Left colon (tissue), 2 donors: ENCODE data around the gene MSL2. TPM values are rescaled to one million over a fixed set of nuclear protein-coding genes. Genes with fewer than 3 reads are reported as not detected.
"Not testable (repeated sequence)": the region's sequence is repeated elsewhere in the genome, so short reads cannot be mapped to it uniquely, and the experiment has no call there.

Experiments used
- ATAC-seq: fragments of 200-7000 bp; cut with Tn5 transposase; one replicate; pipeline ENCODE4 v1.9.1; 2020; ENCODE audit warnings: mild to moderate bottlenecking, moderate library complexity
- DNase-seq, 2 donors: peaks; one replicate each; pipeline ENCODE4 v3.0.0-alpha.2; 2020
- intact Hi-C, 2 donors: fragments of 100-400 bp; cut with DNase I in 1 of 2; cut with micrococcal nuclease in 1 of 2; formaldehyde crosslinking; loops; one replicate each; pipeline versions ENCODE4 v1.11.2 to v1.14.0; 2022; cut with DNase I, micrococcal nuclease
- long read RNA-seq: library from polyadenylated mRNA; unstranded; transcript quantifications from one replicate; pipeline ENCODE4 v2.0.0, GENCODE V29; 2021
- total RNA-seq, 2 donors: library from RNA; stranded (reverse); fragmentation: NEBNext Ultra II Directional; extraction: Animal tissue kit (Norgen Biotek cat#: 25700); gene quantifications; one replicate each; pipeline ENCODE4 v1.2.1, GENCODE V29; 2021
- donor health status: DM: no; HTN: no; CAD: no.
- donor health status: DM: yes; HTN: yes; CAD: no.

MSL2 gene, protein sequence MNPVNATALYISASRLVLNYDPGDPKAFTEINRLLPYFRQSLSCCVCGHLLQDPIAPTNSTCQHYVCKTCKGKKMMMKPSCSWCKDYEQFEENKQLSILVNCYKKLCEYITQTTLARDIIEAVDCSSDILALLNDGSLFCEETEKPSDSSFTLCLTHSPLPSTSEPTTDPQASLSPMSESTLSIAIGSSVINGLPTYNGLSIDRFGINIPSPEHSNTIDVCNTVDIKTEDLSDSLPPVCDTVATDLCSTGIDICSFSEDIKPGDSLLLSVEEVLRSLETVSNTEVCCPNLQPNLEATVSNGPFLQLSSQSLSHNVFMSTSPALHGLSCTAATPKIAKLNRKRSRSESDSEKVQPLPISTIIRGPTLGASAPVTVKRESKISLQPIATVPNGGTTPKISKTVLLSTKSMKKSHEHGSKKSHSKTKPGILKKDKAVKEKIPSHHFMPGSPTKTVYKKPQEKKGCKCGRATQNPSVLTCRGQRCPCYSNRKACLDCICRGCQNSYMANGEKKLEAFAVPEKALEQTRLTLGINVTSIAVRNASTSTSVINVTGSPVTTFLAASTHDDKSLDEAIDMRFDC
- 10 to 100 TPM; 22.6 to 24.5 TPM for total RNA-seq
- long read RNA-seq, full-length matches to known transcripts: 1 of 3 reads
- long read RNA-seq, partial matches to known transcripts: 0 of 3 reads
- long read RNA-seq, other reads (novel, unspliced or antisense): 2 of 3 reads

DNA sequence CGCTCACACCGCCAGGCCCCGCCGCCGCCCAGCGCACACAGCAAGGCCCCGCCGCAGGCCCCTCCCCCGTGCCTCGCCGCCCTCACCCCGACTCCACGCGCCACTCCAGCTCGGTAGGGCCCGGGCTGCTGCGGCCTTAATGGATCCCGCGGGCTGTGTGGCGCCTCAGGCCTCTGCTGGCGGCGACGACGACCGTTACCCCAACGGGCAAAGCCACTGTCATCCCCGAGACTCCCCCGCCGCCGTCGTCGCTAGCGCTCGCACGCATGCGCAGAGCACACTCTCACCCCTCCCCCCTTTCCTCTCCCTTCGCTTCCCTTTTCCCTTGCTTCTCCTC, at the start of gene MSL2:
Gene MSL2, minus strand, starts transcription at position 272 of the 337 bp plus-strand sequence. CDS start 1,222 bp downstream, outside the sequence.
- intact Hi-C loops: loop anchor here (10.0 kb wide), 3 partner anchors 59 to 559 kb away; partner anchors contain the start of genes PCCB (in 1 of the 2) and STAG1 (in 1 of the 2)
- ATAC-seq (peak; percentile 52), DNase-seq (no peak)

DNA sequence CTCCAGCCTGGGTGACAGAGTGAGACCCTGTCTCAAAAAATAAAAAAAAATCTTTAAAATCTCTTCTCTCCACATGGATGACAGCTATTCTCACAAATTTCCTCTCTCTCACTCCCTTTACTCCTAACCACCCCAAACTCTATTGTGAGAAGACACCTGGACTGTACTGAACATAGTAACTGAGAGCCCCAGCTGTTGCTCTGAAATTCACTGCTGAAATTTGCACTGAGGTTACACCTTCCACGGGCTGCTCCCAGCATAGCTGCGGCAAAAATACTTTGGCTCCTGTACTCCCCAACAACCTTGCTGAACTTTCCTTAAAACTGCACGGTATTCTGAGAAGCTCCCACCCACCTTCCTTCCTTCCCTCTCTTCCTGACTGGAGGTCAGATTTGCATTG, 49.6 kb upstream of the MSL2 start:
- intact Hi-C loops: no loop called here
- no peak for ATAC-seq
- DNase-seq: no peak

DNA sequence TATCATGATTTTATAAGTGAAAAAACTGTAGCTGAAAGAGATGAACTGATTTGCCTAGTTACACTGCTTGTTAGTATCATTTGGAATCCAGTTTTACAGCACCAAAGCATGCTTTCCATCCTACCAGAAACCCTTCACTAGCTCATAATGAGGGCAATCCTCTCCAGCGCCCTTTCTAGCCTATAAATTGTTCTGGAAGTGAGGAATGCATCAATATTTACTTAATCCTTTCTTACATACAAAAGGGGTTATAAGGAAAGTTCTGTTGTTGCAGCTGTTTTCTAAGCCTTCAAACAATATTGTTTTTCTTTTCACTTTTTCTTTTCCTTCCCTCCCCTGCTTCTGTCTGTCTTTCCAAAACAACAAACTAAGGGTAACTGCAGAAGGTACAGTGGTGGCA, 43.0 kb upstream of the MSL2 start:
- intact Hi-C loops: no loop called here
- peak; percentile 60 for ATAC-seq
- no peak for DNase-seq

DNA sequence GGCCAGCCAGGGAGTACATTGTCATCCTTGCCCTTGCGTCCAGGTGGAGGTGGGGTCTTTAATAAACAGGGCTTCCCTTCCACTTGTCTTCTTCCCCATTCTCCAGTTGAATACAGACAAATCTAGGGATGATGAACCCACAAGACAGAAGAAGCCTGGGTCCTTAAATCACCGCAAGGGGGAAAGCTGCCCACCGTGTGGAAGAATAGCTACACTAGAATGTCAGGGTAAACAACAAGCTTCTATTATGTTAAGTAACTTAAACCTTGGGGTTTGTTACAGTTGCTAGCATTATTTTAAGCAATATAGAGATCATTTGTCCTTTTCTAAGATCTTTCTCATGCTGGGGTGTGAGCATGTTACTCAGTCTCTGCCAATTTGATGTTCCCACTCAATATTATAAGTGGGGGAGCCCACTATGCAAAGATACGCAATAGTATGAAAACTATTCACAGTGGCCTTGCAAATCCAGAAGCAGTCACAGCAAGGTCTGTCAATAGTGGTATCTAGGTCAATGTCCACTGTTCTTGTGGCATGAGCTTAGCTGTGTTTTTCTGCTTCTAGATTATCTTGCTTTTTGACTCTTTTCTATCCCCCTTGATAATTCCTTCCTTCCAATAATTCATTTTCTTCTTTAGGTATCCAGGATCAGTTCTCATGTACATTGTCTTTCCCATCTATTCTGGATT, 42.0 kb upstream of the MSL2 start:
- no peak for ATAC-seq
- no peak for DNase-seq
- intact Hi-C loops: no loop called here

DNA sequence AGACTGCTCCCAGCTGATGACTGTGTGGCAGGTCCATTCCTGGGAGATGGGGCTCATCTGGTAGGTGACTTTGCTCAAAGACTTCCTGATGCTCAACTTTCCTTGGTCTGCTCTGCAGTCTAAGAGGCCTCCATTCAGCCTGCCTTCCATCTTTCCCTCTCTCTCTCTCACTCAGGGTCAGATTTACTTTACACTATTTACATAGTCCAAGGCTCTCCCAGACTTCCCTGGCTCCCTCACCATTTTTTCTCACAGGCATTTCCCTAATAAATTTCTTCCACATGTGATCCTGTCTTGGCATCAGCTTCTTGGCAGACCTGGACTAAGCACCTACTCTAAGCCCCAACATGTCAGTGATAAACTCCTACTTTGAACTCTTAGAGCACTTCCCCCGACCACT, 41.0 kb upstream of the MSL2 start:
- intact Hi-C loops: no loop called here
- no peak for DNase-seq
- ATAC-seq: no peak

- ATAC-seq: no peak
- no peak for DNase-seq
- intact Hi-C loops: no loop called here
Observed at GRCh38 chr3:136236109-136236508, 40.0 kb upstream of the MSL2 start.

DNA sequence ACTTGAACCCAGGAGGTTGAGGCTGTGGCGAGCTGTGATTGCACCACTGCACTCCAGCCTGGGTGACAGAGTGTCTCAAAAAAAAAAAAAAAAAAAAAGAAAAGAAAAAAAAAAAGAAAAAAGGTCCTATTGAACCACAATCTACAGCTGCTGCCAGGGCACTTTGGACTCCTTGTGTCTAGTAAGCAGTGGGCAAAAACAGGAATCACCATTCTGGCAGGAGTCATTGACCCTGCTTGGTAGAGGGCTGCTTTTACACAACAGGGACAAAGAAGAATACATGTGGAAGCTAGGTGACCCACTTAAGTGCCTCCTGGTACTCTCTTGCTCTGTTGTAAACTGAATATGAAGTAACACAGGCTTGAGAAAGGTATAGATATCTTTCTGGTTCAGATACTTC, 39.4 kb upstream of the MSL2 start:
- ATAC-seq (no peak), DNase-seq (no peak)
- intact Hi-C loops: no loop called here

- DNase-seq: no peak
- no peak for ATAC-seq
- intact Hi-C loops: no loop called here
Observed at GRCh38 chr3:136232413-136232812, 36.3 kb upstream of the MSL2 start.

DNA sequence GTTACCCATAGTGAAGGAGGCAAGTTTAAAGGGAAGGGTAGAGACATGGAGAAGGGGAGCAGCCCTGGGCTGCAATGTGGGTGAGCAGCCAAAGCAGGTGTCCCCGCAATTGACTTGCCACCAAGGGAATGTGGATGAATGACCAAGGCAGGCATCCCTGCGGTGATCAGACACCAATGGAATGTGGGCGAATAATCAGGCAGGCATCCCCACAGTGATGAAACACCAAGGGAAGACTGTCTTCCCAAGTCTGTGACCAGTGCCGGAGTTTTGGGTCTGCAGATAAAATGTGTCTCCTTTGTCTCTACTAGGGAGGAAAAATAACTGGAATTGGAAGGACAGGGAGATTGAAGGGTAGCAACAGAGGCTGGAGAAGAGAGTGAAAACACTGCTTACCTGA, 26.6 kb upstream of the MSL2 start:
- ATAC-seq, intact Hi-C loops, DNase-seq: not testable (repeated sequence)

DNA sequence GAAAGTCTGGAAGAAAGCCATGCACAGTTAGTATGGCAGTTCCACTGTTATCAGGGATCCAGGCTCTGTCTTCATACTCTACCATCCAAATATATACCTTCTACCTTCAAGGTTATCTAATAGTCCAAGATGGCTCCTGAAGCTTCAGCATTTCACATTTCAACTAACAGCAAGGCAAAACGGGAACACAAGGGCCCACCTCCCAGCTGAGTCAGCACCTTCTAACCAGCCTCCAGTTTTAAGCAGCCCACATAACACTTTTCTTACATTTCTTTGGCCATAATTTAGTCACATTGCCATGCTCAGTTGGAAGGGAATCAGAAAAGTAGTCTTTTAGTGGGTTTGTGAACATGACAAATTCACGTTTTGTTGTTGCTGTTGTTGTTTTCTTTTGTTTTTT, 15.4 kb upstream of the MSL2 start:
- ATAC-seq: no peak
- DNase-seq: no peak
- intact Hi-C loops: no loop called here

GRCh38 chr3:136209921-136210320, 13.8 kb upstream of the MSL2 start:
- intact Hi-C loops: no loop called here
- DNase-seq: no peak
- no peak for ATAC-seq

DNA sequence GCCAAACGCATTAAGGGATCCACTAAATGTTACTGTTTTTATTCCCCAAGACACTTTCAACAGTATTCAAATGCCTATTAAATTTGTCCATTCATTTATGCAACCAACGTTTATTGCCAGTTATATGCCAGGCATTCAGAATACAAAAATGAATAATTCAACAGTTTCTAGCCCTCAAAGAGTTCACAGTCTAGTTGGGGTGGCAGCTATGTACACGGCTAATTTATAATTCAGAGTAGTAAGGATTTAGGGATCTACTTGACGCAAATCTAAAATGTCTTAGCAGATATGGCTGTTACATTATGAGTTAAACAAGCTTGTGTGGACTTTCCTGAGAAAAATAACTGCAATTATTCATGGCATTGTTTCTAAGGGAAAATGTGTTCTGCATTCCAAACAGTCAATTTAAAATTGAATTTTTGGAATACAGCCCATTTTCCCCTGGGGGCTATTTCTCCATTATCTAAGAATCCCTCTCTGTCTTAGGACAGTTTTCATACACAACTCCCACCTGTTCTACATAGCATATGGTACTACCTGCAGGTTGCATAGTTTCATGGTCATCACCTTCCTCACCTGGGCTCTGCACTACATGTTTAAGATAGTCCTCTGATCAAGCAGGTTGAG, 11.5 kb upstream of the MSL2 start:
- intact Hi-C loops: no loop called here
- ATAC-seq: no peak
- no peak for DNase-seq

DNA sequence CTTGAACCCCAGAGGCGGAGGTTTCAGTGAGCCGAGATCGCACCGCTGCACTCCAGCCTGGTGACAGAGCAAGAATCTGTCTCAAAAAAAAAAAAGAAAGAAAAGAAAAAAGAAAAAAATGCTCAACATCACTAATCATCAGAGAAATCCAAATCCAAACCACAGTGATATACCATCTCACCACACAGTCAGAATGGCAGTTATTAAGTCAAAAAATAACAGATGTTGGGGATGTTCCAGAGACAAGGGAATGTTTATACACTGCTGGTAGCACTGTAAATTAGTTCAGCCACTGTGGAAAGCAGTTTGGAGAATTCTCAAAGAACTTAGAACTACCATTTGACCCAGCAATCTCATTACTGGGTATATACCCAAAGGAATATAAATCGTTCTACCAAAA, 3.1 kb upstream of the MSL2 start:
- intact Hi-C loops: loop anchor here (10.0 kb wide), 3 partner anchors 56 to 556 kb away; partner anchors contain the start of genes PCCB (in 1 of the 2) and STAG1 (in 1 of the 2)
- ATAC-seq: not testable (repeated sequence)

GRCh38 chr3:136198462-136199078, 2.4 kb upstream of the MSL2 start:
- not testable (repeated sequence) for ATAC-seq, DNase-seq
- intact Hi-C loops: loop anchor here (10.0 kb wide), 3 partner anchors 56 to 556 kb away; partner anchors contain the start of genes PCCB (in 1 of the 2) and STAG1 (in 1 of the 2)

More for the DNA sequence above, 3.1 kb upstream of the MSL2 start:
- DNase-seq: not testable (repeated sequence)

DNA sequence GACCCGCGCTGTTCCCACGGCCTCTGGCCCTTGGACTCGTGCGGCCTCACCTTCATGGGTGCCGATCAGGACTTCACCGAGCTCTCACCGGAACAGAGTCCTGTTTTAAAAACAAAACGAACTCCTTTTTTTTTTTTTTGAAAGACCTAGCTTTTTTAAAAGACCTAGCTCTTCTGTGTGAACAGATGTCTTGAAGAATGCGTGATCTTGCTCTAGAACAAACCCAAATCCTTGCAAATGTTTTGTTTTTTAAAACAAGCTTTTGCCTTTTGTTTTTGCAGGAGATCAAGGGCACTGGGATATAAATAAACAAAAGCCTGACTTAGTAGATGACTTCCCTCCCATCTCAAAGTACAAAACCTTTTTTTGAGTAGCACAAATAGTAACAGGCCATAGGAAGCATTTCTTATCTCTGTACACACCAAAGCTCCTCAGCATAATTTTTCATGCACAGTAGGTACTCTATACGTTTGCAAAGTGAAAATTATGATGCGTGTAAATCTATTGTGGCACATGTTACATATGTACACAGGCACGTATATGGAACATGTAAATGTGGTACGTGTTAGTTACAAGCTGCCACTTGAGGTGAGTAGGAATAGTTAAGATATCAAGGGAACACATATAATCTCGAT, 1.1 kb upstream of the MSL2 start:
- intact Hi-C loops: loop anchor here (10.0 kb wide), 3 partner anchors 58 to 558 kb away; partner anchors contain the start of genes PCCB (in 1 of the 2) and STAG1 (in 1 of the 2)
- ATAC-seq: peak; percentile 51
- DNase-seq: no peak

DNA sequence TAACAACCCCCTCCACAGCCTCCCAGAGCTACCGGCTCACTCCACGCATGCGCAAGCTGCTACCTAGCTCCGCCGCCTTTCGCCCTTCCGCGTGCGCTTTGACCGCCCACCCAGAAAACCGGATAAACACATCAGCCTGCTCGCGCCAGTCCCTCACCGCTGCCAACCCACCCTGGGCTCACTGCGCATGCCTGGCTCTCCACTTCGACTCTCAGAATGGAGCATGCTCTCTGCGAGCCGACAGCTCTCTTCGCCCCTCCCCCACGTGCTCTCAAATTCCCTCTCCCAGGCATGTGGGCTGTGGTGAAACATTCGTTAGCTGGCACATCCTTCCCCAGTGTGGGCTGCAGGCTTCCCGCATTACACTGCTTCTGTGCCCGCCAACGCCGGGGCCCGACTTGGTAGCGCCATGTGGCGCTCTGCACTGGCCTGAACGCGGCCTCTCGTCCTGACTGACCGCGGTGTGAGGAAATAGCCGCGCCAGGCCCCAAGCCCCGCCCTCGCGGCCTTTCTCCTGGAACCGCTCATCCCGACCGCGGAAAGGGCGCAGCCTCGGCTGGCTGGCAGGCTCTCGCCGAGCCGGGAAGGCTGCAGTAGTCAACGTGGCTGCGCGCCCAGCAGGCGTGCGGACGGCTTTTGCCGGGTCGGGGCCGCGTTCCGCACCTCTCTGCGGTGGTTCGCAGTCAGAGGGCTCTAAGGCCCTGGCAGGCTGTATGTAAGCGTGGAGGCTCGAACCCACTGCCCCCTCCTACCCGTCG, 445 bp upstream of the MSL2 start:
- ATAC-seq (peak; percentile 77), DNase-seq (peak; percentile 99 to 100)
- intact Hi-C loops: loop anchor here (10.0 kb wide), 3 partner anchors 58 to 558 kb away; partner anchors contain the start of genes PCCB (in 1 of the 2) and STAG1 (in 1 of the 2)
